Measurements from ENCODE around the gene DLGAP1.

The DLGAP1 gene

DNA sequence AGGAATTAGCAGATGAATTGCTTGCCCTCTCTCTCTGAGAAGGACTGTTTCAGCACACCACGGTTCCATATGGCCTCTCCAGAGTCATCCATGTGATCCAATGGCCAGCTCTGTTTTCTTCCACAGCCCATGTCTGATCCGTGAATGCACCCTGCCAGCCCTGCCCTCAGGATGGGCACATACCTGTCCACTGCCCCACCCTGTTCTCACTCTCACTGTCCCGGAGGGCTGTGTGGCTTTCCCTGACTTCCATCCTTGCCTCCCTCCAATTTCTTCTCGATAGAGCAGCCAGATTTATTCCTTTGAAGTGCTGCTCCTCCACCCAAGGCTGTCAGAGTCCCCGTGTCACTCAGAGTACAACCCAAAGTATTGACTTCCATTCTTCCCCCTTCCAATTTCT lies 662.0 kb downstream of the DLGAP1 start:
- DNase-seq (ENCODE audit: low read depth in 1 of 2, low spot score in 1 of 2), result no peak

DNA sequence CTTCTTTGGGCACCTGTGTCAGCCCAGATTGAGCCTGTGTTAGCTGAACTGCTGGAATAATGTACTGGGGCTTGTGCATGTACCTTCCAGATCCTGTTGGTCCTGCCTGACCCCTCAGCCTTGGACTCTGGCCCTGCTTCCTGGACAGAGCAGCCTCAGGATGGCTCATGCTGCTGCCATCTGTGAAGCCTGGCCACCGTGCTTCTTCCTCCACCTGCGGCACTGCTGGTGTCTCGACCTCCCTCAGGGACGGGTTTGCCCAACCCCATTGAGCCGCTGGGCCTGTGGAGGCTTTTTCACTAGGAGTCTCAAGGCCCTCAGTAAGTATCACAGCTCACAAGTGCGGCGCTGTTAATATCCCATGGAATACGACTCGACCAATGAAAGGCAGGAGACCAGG lies 662.4 kb downstream of the DLGAP1 start:
- DNase-seq (ENCODE audit: low read depth in 1 of 2, low spot score in 1 of 2), result no peak

DNA sequence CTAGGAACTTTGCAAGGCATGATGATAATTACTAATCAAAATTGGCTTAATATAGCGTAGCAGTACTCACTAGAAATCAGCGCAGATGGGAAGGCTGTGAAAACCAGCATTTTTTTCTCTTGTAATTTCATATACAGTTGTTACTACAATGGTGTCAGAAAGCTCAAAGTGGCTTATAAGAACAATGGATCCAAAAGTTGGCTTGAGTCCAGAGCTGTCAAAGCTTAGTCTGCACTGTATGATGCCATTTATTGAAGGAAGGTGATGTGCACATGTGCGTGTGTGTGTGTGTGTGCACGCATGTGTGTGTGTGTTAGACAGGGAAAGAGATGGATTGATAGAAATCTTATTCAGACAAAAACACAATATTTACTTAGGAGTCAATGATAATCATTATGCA lies 663.9 kb downstream of the DLGAP1 start:
- DNase-seq (ENCODE audit: low read depth in 1 of 2, low spot score in 1 of 2), result no peak

DNA sequence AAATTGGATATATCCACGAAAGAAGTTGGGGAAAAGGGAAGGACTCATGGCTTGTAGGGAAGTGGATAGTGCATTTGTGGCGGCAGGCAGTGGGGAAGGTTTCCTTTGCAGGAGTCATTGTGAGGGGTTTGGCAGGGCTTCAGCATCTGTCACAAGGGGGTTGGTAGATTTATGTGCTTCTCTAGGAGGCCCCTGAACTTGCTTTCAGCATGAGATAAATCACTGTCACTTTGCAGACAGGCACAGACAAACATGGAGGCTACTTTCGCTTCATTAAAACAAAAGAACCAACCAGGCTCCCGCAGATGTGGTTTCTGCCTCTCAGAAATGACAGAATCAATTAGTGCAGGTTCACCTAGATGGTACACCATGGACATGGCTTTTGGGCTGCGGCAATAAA lies 664.4 kb downstream of the DLGAP1 start:
- DNase-seq (ENCODE audit: low read depth in 1 of 2, low spot score in 1 of 2), result no peak

DNA sequence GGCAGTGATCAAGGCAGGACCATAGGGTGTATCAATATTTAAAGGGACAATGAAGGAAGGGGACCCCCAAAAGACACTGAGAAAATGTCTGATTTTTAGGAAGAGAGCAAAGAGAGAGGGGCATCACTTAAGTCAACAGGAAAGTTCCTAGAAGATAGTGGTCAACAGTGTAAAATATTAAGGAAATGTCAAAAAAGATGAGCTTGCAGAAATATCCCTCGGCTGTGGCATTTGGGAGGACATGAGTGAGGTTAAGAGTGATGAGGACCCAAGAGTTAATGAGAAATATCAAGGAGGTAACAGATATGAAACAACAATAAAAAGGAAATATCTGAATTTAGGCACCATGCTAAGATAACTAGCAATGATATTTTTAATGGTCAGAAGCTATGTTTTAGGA lies 665.6 kb downstream of the DLGAP1 start:
- no peak for DNase-seq (ENCODE audit: low read depth in 1 of 2, low spot score in 1 of 2)

DNA sequence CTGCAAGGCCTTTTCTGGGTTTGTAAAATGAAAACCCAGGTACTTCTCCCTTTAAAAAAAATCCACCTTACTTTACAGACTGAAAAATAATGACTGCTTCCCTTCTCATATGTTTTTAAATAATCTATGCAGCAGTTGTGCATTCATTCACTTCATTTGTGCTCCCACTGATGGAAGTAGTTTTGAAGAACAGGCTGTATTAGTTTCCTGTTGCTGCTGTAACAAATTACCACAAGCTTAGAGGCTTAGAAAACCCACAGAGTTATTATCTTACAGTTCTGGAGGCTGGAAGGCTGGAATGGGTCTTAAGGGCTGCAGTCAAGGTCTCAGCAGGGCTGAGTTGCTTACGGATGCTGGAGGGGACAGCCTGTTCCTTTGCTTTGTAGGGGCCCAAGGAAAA lies 670.2 kb downstream of the DLGAP1 start:
- DNase-seq (ENCODE audit: low read depth in 1 of 2, low spot score in 1 of 2), result no peak

DNA sequence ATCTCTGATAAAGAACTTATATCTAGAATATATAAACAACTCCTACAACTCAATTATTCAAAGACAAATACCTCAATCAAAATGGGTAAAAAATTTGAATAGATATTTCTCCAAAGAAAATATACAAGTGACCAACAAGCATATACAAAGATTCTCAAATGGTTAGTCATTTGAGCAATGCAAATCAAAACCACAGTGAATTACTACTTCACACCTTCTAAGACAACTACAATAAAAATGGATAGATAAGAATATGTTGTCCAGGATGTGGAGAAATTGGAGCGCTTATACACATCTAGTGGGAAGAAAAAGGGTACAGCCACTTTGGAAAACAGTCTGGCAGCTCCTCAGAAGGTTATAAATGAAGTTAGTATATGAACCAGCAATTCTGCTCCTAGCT lies 672.2 kb downstream of the DLGAP1 start:
- no peak for DNase-seq (ENCODE audit: low read depth in 1 of 2, low spot score in 1 of 2)

DNA sequence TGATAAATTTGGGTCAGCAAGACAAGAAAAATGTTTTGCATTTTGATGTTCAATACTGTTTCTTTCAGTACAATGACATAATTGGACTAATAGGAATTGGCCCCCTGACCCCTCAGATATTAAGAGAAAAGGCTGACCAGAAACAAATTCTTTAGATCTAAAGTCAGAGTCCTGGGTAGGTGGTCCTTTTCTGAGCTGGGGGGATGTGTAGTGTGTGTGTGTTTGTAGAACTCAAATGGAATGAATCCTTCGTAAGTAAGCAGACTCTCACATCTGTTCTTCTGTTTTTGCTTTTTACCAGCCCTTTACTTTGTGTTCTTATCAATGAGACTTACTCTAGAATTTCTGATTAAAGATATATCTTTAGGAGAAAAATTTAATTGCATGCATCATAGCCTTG lies 677.4 kb downstream of the DLGAP1 start:
- DNase-seq (ENCODE audit: low read depth in 1 of 2, low spot score in 1 of 2), result no peak

DNA sequence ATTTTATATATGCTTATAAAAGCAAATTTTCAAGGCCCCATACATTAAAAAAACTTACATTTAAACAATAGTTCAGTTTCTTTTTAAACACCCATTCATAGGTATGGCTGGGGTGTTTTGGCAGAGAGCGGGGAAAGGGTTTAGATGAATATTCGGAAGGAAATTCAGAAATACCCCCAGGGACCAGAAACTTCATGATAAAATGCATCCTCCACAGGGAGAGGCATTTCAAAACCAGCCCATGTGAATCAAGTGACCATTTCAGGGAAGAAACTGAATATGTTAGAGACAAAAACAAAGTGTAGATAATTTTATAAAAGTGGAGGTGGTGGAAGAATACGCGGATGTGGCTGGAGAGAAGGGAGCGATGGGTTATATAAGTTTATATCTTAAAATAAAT lies 678.0 kb downstream of the DLGAP1 start:
- DNase-seq (ENCODE audit: low read depth in 1 of 2, low spot score in 1 of 2), result no peak

DNA sequence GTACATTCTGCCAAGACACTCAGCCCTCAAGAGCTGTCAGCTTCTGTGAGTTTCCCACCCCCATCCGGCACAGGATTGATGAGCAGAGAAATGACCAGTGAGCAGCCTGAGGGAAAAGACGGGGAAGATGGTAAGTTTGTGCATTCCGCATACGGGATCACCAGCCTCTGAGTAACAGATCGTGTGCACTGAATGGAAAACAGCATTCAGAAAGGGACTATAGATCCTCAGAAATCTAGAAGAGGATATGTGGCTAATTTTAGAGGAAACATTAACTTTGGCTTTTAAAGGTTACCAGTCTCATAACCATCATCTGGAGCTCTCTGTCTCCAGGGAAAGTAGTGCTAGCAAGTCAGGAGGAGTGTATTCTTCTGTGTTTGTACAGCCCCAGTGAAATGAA lies 679.1 kb downstream of the DLGAP1 start:
- no peak for DNase-seq (ENCODE audit: low read depth in 1 of 2, low spot score in 1 of 2)

DNA sequence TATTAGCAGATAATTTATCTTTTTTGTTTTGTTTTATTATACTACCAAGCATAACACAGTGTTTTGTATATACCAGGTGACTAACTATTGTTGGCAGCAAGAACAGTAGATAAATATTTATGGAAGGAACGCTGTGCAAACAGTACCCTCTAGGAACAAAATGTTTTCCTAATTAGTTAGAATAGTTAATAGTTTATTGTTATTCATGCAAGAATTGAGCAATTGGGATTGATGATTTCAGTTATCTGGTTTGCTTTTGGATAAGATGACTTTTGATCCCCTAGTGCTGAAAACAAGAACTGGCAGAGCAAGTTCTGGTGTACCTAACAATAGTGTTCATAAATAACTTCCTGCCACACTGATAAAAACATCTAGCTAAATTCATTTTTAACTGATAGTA lies 681.8 kb downstream of the DLGAP1 start:
- no peak for DNase-seq (ENCODE audit: low read depth in 1 of 2, low spot score in 1 of 2)

DNA sequence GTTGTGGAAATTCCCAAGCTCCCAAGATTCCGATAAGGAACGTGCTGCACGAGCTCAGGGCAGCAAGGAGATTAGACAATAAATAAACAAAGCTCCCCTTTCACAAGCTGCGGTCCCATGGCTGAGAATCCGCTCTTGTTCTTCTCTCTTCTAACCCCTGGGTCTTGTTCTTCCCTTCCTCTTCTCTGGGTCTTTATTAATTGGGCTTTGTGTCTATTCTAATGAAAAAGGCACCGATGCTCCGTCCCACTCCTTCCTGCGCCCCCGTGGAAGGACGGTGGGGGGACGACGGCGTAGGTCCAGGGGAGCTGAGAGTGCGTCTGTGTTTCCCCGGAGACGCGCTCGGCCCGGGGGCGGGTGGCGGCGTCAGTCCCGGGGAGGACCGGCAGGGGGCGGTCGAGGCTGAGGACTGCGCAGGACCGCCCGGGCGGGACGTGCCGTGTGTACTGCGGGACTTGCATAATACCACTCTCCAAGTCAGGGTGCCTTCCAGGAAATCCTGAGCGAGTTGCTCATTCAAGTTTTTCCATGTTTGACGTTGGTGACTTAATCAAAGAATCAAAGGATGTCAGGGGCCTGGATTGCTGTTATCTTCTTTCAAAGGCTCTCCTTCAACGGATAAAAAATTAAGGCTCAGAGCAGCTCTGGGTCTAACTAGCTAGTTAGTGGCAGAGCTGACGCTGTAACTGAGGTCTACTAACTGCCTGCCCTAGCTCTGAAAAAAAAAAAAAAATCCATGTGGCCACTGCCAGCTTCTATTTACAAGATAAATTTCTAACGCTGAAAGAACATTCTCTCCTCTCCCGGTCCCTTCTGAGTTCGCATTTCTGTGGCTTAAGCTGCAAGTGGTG lies 683.8 kb downstream of the DLGAP1 start:
- peak; percentile 43 to 74 for DNase-seq (ENCODE audit: low read depth in 1 of 2, low spot score in 1 of 2)

DNA sequence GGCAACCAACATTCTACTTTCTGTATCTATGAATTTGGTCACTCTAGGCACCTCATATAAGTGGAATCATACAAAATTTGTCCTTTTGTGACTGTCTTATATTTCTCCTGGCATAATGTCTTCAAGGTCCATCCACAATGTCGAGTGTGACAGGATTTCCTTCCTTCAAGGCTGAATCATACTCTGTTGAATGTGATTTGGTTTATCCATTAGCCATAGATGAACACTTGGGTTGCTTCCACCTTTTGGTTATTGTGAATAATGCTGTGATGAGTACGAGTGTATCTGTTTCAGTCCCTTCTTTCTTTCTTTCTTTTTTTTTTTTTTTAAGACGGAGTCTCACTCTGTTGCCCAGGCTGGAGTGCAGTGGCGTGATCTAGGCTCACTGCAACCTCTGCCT lies 693.8 kb downstream of the DLGAP1 start:
- no peak for DNase-seq (ENCODE audit: low read depth in 1 of 2, low spot score in 1 of 2)

DNA sequence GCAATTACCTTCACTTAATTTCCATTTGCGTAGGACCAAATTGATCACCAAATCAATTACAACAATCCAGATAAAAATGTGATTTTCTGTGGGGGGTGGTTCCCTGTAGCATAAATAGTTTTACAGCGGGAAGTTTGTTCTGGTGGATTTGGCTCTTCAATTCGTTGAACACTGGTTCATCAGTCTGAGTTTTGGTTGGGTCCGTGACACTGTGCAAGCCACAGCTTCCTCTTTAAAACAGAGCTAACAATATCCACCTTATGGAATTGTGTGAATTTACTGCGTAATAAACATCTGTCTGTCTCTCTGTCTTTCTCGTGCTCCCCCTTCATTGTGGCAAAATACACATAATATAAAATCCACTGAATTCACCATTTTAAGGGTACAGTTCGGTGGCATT lies 694.4 kb downstream of the DLGAP1 start:
- no peak for DNase-seq (ENCODE audit: low read depth in 1 of 2, low spot score in 1 of 2)

DNA sequence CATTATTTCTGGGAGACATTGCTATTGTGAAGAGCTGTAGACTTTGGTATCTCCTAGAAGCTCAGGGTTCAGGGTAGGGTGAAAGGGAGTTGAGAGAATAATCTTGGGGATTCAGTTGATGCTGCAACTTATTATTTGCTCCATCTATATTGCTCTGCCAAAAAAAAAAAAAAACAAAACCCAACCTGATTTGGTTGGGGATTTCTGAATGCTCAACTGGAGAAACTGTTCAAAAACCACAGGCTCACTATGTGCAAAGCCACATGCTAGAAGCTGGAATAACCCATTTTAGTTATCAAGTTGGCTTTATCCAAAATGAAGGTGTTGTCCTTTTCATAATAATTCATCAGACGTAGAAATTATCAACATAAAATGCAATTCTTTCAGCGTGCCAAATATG lies 696.0 kb downstream of the DLGAP1 start:
- DNase-seq (ENCODE audit: low read depth in 1 of 2, low spot score in 1 of 2), result no peak

DNA sequence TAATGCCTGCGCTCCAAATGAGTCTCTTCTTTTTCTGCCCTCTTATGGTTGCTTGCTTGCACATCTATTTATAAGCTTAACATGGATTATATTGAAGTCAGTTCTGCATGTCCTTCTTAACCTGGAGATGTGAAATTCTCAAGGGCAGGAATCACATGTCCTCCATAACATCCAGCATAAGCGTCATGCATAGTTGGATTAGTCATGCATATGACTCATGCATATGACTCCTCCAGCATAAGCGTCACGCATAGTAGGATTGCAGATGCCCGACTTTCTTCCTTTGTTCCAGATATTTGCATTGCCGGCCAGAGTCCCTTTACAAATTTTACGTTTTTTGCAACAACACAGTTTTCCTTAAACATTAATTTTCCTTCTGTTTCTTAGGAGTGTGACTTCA lies 696.6 kb downstream of the DLGAP1 start:
- DNase-seq (ENCODE audit: low read depth in 1 of 2, low spot score in 1 of 2), result no peak

DNA sequence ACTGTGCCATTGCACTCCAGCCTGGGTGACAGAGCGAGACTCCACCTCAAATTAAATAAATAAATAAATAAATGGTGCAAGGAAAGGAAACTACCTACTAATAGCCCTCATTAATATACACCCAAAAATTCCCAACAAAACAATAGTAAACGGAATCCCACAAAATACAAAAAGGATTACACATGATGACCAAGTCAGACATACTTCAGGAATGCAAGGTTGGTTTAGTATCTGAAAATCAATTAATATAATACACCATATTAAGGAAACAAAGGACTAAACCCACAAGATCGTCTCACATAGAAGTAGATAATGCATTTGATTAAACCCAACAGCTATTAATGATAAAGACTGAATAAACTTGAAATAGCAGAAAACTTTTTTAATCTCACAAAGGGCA lies 697.7 kb downstream of the DLGAP1 start:
- DNase-seq (ENCODE audit: low read depth in 1 of 2, low spot score in 1 of 2), result no peak

DNA sequence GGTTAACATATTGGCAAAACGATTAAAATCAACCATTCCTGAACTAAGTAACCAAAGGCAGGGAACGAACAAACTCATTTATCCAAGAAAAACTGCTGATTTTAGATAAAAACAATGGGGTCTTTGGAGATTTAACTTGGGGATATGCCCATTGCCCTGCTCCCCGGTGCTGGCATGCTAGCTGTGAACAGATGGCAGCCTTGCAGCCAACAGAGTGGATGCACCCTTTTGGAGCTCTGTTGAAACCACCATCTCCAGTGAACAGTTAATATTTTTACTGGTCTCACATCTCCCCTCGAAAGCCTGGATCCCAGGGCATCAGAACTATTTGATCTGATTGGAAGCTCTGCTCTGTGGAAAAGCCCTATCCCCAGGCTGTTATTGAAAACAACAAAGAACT lies 702.0 kb downstream of the DLGAP1 start:
- no peak for DNase-seq (ENCODE audit: low read depth in 1 of 2, low spot score in 1 of 2)

DNA sequence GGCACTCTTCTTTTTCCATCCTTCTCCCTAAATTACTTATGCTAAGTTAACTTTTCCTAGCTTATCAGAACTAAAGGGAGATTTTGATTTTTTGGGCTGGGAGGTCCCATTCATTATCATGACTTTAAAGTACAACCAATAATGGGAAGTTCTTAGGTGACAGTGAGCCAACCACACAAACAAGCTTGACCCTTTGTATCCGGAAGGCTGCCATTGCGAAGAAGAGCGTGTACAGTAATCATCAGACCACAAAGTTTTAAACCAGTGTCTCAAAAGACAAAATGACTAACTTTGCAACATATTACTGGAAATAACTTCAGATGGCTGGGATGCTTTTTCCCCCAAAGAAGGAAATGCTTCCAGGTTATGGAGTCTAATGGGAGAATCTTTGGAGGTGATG lies 707.0 kb downstream of the DLGAP1 start:
- DNase-seq (ENCODE audit: low read depth in 1 of 2, low spot score in 1 of 2), result no peak

DNA sequence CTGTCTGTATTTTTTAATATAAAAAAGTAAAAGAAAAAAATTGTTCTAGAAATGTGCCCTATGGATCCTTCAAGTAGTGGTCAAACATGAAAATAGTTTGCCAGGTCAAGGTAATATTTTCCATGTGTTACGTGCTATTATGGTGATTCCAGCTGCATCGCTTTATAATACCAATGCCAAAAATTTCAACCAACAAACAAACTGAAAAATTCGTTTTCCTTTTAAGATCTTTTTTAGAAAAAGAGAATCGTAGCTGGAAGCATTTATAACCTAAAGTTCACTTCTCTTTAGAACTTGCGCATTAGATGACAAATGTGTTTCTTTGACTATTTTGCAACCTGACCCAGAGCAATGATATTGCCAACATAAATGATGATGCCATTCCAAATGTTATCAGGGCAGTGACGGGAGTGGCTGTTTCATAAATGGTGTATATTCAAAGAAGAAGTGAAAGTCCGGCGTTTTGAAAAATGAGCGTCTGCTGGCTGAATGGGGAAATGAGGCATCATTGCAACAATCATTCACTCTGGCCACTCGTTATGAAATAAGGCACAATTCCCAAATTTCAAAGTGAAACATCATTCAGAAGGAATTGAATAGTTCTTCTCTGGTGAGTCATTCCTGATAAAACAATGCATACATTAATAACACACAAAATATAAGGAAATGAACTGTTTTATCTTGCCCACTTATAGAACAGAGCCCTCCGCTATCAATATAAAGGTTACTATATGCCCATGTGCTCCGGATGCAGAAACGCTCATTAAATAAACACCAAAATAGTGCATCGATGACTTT lies 707.7 kb downstream of the DLGAP1 start:
- no peak for DNase-seq (ENCODE audit: low read depth in 1 of 2, low spot score in 1 of 2)

DNA sequence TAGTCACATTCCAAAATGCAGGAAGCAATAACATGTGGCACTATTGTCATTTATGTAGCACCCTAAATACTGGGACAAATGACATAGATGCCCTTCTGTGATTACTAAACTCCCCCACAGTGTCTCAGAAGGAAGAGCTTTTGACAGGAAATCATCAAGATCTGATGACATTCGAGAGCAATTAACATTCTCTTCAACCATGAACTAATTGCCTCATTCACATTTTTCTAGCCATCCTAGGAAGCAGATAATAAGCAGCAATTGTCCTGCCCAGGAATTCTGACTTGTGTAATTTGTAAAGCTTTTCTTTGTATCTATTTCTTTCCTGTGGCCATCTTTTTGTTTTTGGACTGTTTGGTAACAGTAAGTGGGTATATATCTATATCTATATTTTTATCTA lies 712.6 kb downstream of the DLGAP1 start:
- no peak for DNase-seq (ENCODE audit: low read depth in 1 of 2, low spot score in 1 of 2)

DNA sequence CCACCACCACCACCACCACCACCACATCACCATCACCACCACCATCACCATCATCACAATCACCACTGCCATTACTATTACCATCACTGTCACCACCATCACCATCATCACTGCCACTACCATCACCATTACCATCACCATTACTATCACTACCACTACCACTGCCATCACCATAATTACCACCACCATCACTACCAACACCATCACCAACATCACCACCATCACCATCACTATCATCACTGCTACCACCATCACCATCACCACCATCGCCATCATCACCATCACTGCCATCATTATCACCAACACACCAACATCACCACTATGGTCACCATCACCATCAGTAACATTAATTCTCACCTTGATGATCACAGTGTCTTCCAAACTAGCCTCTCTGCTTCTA lies 713.8 kb downstream of the DLGAP1 start:
- no peak for DNase-seq (ENCODE audit: low read depth in 1 of 2, low spot score in 1 of 2)

Measured in stimulated activated CD4-positive, alpha-beta T cell treated with anti-CD3 and anti-CD28 coated beads, Interleukin-15, amount 100 ng/mL, for 1 hour (primary cell).